WTC11 (cell line): ENCODE results near the gene RHOBTB3. TPM values are rescaled to one million over a fixed set of nuclear protein-coding genes. Genes with fewer than 3 reads are reported as not detected.

ENCODE experiments used
- ATAC-seq: fragments of 200-7000 bp; cut with Tn5 transposase; 2 replicates; pipeline ENCODE4 v1.10.0; 2021; ENCODE audit warnings: mild to moderate bottlenecking, moderate library complexity
- CTCF ChIA-PET: fragments of 300-600 bp; sonication (Branson Sonifier 250); formaldehyde crosslinking; loops from one replicate; lab custom pipeline; 2021; ENCODE audit warnings: antibody characterized with exemption; lab: Charles Lee
- POLR2A ChIA-PET: fragments of 350-600 bp; sonication (Branson Sonifier 250); formaldehyde crosslinking; loops from one replicate; lab custom pipeline; 2021; ENCODE audit warnings: antibody characterized with exemption; lab: Charles Lee
- DNase-seq: peaks from one replicate; pipeline ENCODE4 v3.0.0; 2021; ENCODE audit warnings: low spot score
- H3K27ac Mint-ChIP-seq: 2 replicates; pipeline ENCODE4 v1.8.0; 2021; ENCODE audit warnings: mixed read lengths
- H3K27me3 Mint-ChIP-seq: 2 replicates; pipeline ENCODE4 v1.8.0; 2021; ENCODE audit warnings: low read depth, mild to moderate bottlenecking, moderate library complexity, mixed read lengths
- H3K36me3 Mint-ChIP-seq: 2 replicates; pipeline ENCODE4 v1.8.0; 2021; ENCODE audit warnings: mixed read lengths
- H3K4me1 Mint-ChIP-seq: 2 replicates; pipeline ENCODE4 v1.8.0; 2022; ENCODE audit warnings: mixed read lengths
- H3K4me3 Mint-ChIP-seq: 2 replicates; pipeline ENCODE4 v1.8.0; 2021; ENCODE audit warnings: mild to moderate bottlenecking, moderate library complexity, mixed read lengths
- H3K9me3 Mint-ChIP-seq: 2 replicates; pipeline ENCODE4 v1.8.0; 2021; ENCODE audit warnings: mixed read lengths
- ARID4B ChIP-seq: sonication (generic); formaldehyde crosslinking; IDR thresholded peaks from 2 replicates; pipeline ENCODE4 v1.8.0; 2023; ENCODE audit warnings: missing genetic modification reagents, mild to moderate bottlenecking, borderline replicate concordance
- ATF1 ChIP-seq: sonication (generic); formaldehyde crosslinking; IDR thresholded peaks from 2 replicates; pipeline ENCODE4 v1.8.1; 2023; ENCODE audit warnings: mild to moderate bottlenecking, moderate library complexity, missing genetic modification reagents
- ATF3 ChIP-seq: sonication (generic); formaldehyde crosslinking; conservative IDR thresholded peaks from 2 replicates; pipeline ENCODE4 v1.8.1; 2022; ENCODE audit warnings: mild to moderate bottlenecking, missing genetic modification reagents
- CBFB ChIP-seq: sonication (generic); formaldehyde crosslinking; IDR thresholded peaks from 2 replicates; pipeline ENCODE4 v1.8.1; 2022; ENCODE audit warnings: mild to moderate bottlenecking, low read depth, missing genetic modification reagents
- CDX4 ChIP-seq: fragments of 250-450 bp; sonication (Bioruptor Pico); IDR thresholded peaks from 2 replicates; pipeline ENCODE4 v1.9.0; 2021; ENCODE audit warnings: moderate library complexity, mild to moderate bottlenecking, inconsistent platforms, borderline replicate concordance
- E2F1 ChIP-seq: sonication (generic); formaldehyde crosslinking; IDR thresholded peaks from 2 replicates; pipeline ENCODE4 v1.8.0; 2022; ENCODE audit warnings: mild to moderate bottlenecking, missing genetic modification reagents
- FOXK1 ChIP-seq: sonication (generic); formaldehyde crosslinking; IDR thresholded peaks from 2 replicates; pipeline ENCODE4 v1.8.0; 2022; ENCODE audit warnings: mild to moderate bottlenecking, moderate library complexity, missing genetic modification reagents
- IRF2 ChIP-seq: sonication (generic); formaldehyde crosslinking; IDR thresholded peaks from 2 replicates; pipeline ENCODE4 v1.8.0; 2022; ENCODE audit warnings: low read depth, missing genetic modification reagents, borderline replicate concordance
- MAX ChIP-seq: sonication (generic); formaldehyde crosslinking; IDR thresholded peaks from 2 replicates; pipeline ENCODE4 v1.8.0; 2022; ENCODE audit warnings: mild to moderate bottlenecking, missing genetic modification reagents
- MLX ChIP-seq: sonication (generic); formaldehyde crosslinking; IDR thresholded peaks from 2 replicates; pipeline ENCODE4 v1.8.1; 2023; ENCODE audit warnings: mild to moderate bottlenecking, missing genetic modification reagents, moderate library complexity
- MYBL2 ChIP-seq: sonication (generic); formaldehyde crosslinking; IDR thresholded peaks from 2 replicates; pipeline ENCODE4 v1.8.1; 2023; ENCODE audit warnings: mild to moderate bottlenecking, moderate library complexity, missing genetic modification reagents
- NR1H2 ChIP-seq: sonication (generic); formaldehyde crosslinking; IDR thresholded peaks from 2 replicates; pipeline ENCODE4 v1.9.0; 2021; ENCODE audit warnings: mild to moderate bottlenecking, moderate library complexity, missing genetic modification reagents
- NR3C1 ChIP-seq: sonication (generic); formaldehyde crosslinking; conservative IDR thresholded peaks from 2 replicates; pipeline ENCODE4 v1.8.1; 2023; ENCODE audit warnings: low read depth, mild to moderate bottlenecking, missing genetic modification reagents
- RORB ChIP-seq: fragments of 250-450 bp; sonication (Bioruptor Pico); IDR thresholded peaks from 2 replicates; pipeline ENCODE4 v1.9.0; 2021; ENCODE audit warnings: mild to moderate bottlenecking
- TEAD1 ChIP-seq: sonication (generic); formaldehyde crosslinking; IDR thresholded peaks from 2 replicates; pipeline ENCODE4 v1.8.0; 2022; ENCODE audit warnings: mild to moderate bottlenecking, missing genetic modification reagents
- ZBTB43 ChIP-seq: sonication (generic); formaldehyde crosslinking; IDR thresholded peaks from 2 replicates; pipeline ENCODE4 v1.8.1; 2023; ENCODE audit warnings: mild to moderate bottlenecking, missing genetic modification reagents
- ZMAT4 ChIP-seq: fragments of 250-450 bp; sonication (Bioruptor Pico); IDR thresholded peaks from 2 replicates; pipeline ENCODE4 v1.9.0; 2021; ENCODE audit warnings: mild to moderate bottlenecking
- ZNF121 ChIP-seq: sonication (generic); formaldehyde crosslinking; IDR thresholded peaks from 2 replicates; pipeline ENCODE4 v1.8.0; 2023; ENCODE audit warnings: missing genetic modification reagents
- ZNF138 ChIP-seq: sonication (generic); formaldehyde crosslinking; conservative IDR thresholded peaks from 2 replicates; pipeline ENCODE4 v1.8.1; 2022; ENCODE audit warnings: mild to moderate bottlenecking, moderate library complexity, missing genetic modification reagents
- ZNF219 ChIP-seq: sonication (generic); formaldehyde crosslinking; IDR thresholded peaks from 2 replicates; pipeline ENCODE4 v1.8.0; 2023; ENCODE audit warnings: missing genetic modification reagents, mild to moderate bottlenecking, borderline replicate concordance
- ZNF232 ChIP-seq: sonication (generic); formaldehyde crosslinking; IDR thresholded peaks from 2 replicates; pipeline ENCODE4 v1.8.0; 2022; ENCODE audit warnings: mild to moderate bottlenecking, missing genetic modification reagents
- ZNF317 ChIP-seq: sonication (generic); formaldehyde crosslinking; IDR thresholded peaks from 2 replicates; pipeline ENCODE4 v1.8.1; 2023; ENCODE audit warnings: low read depth, mild to moderate bottlenecking, moderate library complexity, missing genetic modification reagents, borderline replicate concordance
- total RNA-seq: library from RNA; stranded (reverse); gene quantifications from 3 replicates; pipeline ENCODE4 v1.2.3, GENCODE V29; 2021

RHOBTB3 gene
- total RNA-seq, 1 experiment from 2014 or later, result 13.8 TPM

GRCh38 chr5:95684361-95684760 lies 46.8 kb upstream of the RHOBTB3 start:
- DNase-seq (no peak), ATAC-seq (no peak)
- CTCF ChIA-PET, result no interaction called here
- no peak overlapping the region for H3K4me3 Mint-ChIP-seq
- no peaks in the 10 kb centered on the region for H3K27me3 Mint-ChIP-seq
- peaks cover 13% of the 10 kb centered on the region for H3K4me1 Mint-ChIP-seq
- H3K36me3 Mint-ChIP-seq, result no peaks in the 10 kb centered on the region
- peaks cover 9% of the 10 kb centered on the region for H3K9me3 Mint-ChIP-seq
- no peak for TF ChIP-seq MAX (CRISPR knock-in tag)
- no peak for TF ChIP-seq RORB (CRISPR knock-in tag)
- no peak for TF ChIP-seq ZNF219 (CRISPR knock-in tag)
- TF ChIP-seq MLX (CRISPR knock-in tag), result no peak
- no peak for TF ChIP-seq TEAD1 (CRISPR knock-in tag)
- no peak for TF ChIP-seq E2F1 (CRISPR knock-in tag)
- TF ChIP-seq ZNF232 (CRISPR knock-in tag), result no peak
- no peak for TF ChIP-seq ATF3
- no peak for TF ChIP-seq NR3C1
- H3K27ac Mint-ChIP-seq, result no peak overlapping the region
- POLR2A ChIA-PET, result no interaction called here

- no peaks in the 10 kb centered on the region for H3K36me3 Mint-ChIP-seq
- H3K27ac Mint-ChIP-seq, result no peak overlapping the region
- no peak for ATAC-seq
- H3K27me3 Mint-ChIP-seq, result no peaks in the 10 kb centered on the region
- H3K4me3 Mint-ChIP-seq, result no peak overlapping the region
- no peak for DNase-seq
- CTCF ChIA-PET, result no interaction called here
- H3K9me3 Mint-ChIP-seq, result peaks cover 16% of the 10 kb centered on the region
- POLR2A ChIA-PET, result no interaction called here
- TF ChIP-seq ZNF138 (CRISPR knock-in tag), result no peak
- no peak for TF ChIP-seq ZNF219 (CRISPR knock-in tag)
- no peak for TF ChIP-seq MYBL2
- TF ChIP-seq ARID4B (CRISPR knock-in tag), result no peak
- TF ChIP-seq FOXK1, result no peak
- no peak for TF ChIP-seq NR3C1
- no peak for TF ChIP-seq NR1H2 (CRISPR knock-in tag)
- TF ChIP-seq CBFB (CRISPR knock-in tag), result no peak
- no peak for TF ChIP-seq ZNF232 (CRISPR knock-in tag)
- H3K4me1 Mint-ChIP-seq, result no peaks in the 10 kb centered on the region; the same call in 1 of the 2 replicates
Observed at GRCh38 chr5:95686651-95687050, 44.5 kb upstream of the RHOBTB3 start.

GRCh38 chr5:95689680-95690079 lies 41.5 kb upstream of the RHOBTB3 start:
- H3K27me3 Mint-ChIP-seq, result no peaks in the 10 kb centered on the region
- H3K27ac Mint-ChIP-seq, result no peak overlapping the region
- ATAC-seq (no peak), DNase-seq (no peak)
- no peak overlapping the region for H3K4me3 Mint-ChIP-seq
- no peaks in the 10 kb centered on the region for H3K36me3 Mint-ChIP-seq
- H3K4me1 Mint-ChIP-seq, result no peaks in the 10 kb centered on the region
- ChIA-PET CTCF (no interaction called here), POLR2A (no interaction called here)
- peaks cover 16% of the 10 kb centered on the region for H3K9me3 Mint-ChIP-seq
- TF ChIP-seq ZMAT4 (CRISPR knock-in tag) (no peak), ATF1 (CRISPR knock-in tag) (no peak), CDX4 (no peak), ZNF121 (no peak), ZBTB43 (CRISPR knock-in tag) (no peak), ZNF317 (no peak), E2F1 (CRISPR knock-in tag) (no peak), IRF2 (CRISPR knock-in tag) (no peak), MLX (CRISPR knock-in tag) (no peak)
